Right cardiac atrium (tissue), 5 donors: ENCODE data around the gene GAREM1. TPM values are rescaled to one million over a fixed set of nuclear protein-coding genes. Genes with fewer than 3 reads are reported as not detected.
"Not testable (repeated sequence)": the region's sequence is repeated elsewhere in the genome, so short reads cannot be mapped to it uniquely, and the experiment has no call there.

ENCODE experiments used
- ATAC-seq, 2 donors: fragments of 200-7000 bp; cut with Tn5 transposase; one replicate each; pipeline versions ENCODE4 v1.8.0 to v1.9.1; 2020; ENCODE audit warnings: moderate library complexity in 2 of 2, mild to moderate bottlenecking in 1 of 2
- DNase-seq, 3 donors: peaks; one replicate each; pipeline ENCODE4 v3.0.0-alpha.2; 2020
- H3K27ac ChIP-seq: one replicate; pipeline ENCODE4 v1.5.1; 2013; ENCODE audit warnings: mild to moderate bottlenecking, low read length, control low read depth, moderate library complexity
- H3K27me3 ChIP-seq: one replicate; pipeline ENCODE4 v1.6.1; 2013; ENCODE audit not compliant: control insufficient read depth, insufficient read depth
- H3K4me1 ChIP-seq: one replicate; pipeline ENCODE4 v1.6.1; 2013; ENCODE audit warnings: low read length; ENCODE audit not compliant: control insufficient read depth, insufficient read depth
- H3K4me3 ChIP-seq: one replicate; pipeline ENCODE4 v1.5.1; 2013; ENCODE audit warnings: low read length, control low read depth
- H3K9me3 ChIP-seq: one replicate; pipeline ENCODE4 v1.6.1; 2013; ENCODE audit warnings: low read length; ENCODE audit not compliant: control insufficient read depth
- WGBS: extraction: QIAGEN DNeasy Blood & Tissue Kit; methylation state at CpG from one replicate; pipeline ENCODE4 v1.1.7; 2013; 5-methylcytosine and 5-hydroxymethylcytosine counted together
- intact Hi-C, 4 donors: fragments of 100-400 bp; cut with DNase I; formaldehyde crosslinking; loops; one replicate each; pipeline versions ENCODE4 v1.11.0 to v1.14.0; 2022 to 2023
- polyA plus RNA-seq: library from polyadenylated mRNA; stranded (reverse); fragments of 200-250 nt; gene quantifications from one replicate; pipeline ENCODE4 v1.2.3, GENCODE V29; 2013
- total RNA-seq, 4 donors: library from RNA; stranded (reverse); fragmentation: NEBNext Ultra II Directional; extraction: Animal tissue kit (Norgen Biotek cat#: 25700); gene quantifications; one replicate each; pipeline ENCODE4 v1.2.1, GENCODE V29; 2021
- donor health status: healthy with polysubstance abuse.
- donor health status: DM: no; HTN: yes; CAD: no.
- donor health status: DM: no; HTN: no; CAD: no.
- donor health status: DM: no; HTN: yes; CAD: no; lungs with severe emphysema.
- donor health status: DM: yes; HTN: yes; CAD: no.

Gene GAREM1
- total and polyA plus RNA-seq, 5 donors, result 2.9 to 14.8 (median 12.7) TPM

- Histone ChIP-seq H3K9me3 (no peaks in the 10 kb centered on the region), H3K27ac (no peak overlapping the region), H3K4me1 (no peaks in the 10 kb centered on the region), H3K4me3 (no peak overlapping the region), H3K27me3 (no peaks in the 10 kb centered on the region)
- intact Hi-C loops, result no loop called here
- 58% methylated on average over 3 of the region's 3 CpGs for WGBS
- DNase-seq (no peak), ATAC-seq (no peak)
Measured at GRCh38 chr18:32237049-32237448, 233.6 kb downstream of the GAREM1 start.

- H3K27me3 ChIP-seq, H3K4me1 ChIP-seq, intact Hi-C loops, H3K9me3 ChIP-seq, ATAC-seq, H3K27ac ChIP-seq, H3K4me3 ChIP-seq, DNase-seq: not testable (repeated sequence)
- 92% methylated on average over 15 of the region's 15 CpGs for WGBS
Measured at GRCh38 chr18:32233348-32233747, 237.3 kb downstream of the GAREM1 start.

- H3K9me3 ChIP-seq, result no peaks in the 10 kb centered on the region
- ATAC-seq, result no peak
- no peaks in the 10 kb centered on the region for H3K27me3 ChIP-seq
- intact Hi-C loops, result no loop called here
- no peak overlapping the region for H3K4me3 ChIP-seq
- no peak for DNase-seq
- WGBS, result 79% methylated on average over 3 of the region's 3 CpGs
- no peak overlapping the region for H3K27ac ChIP-seq
- no peaks in the 10 kb centered on the region for H3K4me1 ChIP-seq
Measured at GRCh38 chr18:32219431-32220018, 251.2 kb downstream of the GAREM1 start.

DNA sequence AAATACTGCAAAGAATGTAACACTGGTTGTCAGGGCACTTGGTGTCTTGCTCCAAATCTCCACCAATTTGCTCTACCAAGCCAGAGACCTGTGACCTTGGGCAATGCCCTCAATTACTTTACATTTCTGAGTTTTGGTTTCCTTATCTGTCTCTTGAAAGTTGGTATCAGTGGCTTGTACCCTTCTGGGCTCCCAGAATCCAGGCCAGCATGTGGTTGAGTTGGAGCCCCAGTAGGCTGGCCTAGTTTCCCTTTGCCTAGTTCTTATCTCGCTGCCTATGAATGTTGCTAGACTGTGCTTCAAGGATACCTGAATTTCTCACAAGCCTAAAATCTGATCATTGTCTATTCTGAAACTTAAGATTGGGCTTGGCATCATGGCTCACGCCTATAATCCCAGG lies 254.3 kb downstream of the GAREM1 start:
- DNase-seq (no peak), ATAC-seq (no peak)
- 94% methylated on average over 2 of the region's 2 CpGs for WGBS
- intact Hi-C loops, result no loop called here
- Histone ChIP-seq H3K4me3 (no peak overlapping the region), H3K4me1 (no peaks in the 10 kb centered on the region), H3K9me3 (no peaks in the 10 kb centered on the region), H3K27ac (no peak overlapping the region), H3K27me3 (no peaks in the 10 kb centered on the region)

DNA sequence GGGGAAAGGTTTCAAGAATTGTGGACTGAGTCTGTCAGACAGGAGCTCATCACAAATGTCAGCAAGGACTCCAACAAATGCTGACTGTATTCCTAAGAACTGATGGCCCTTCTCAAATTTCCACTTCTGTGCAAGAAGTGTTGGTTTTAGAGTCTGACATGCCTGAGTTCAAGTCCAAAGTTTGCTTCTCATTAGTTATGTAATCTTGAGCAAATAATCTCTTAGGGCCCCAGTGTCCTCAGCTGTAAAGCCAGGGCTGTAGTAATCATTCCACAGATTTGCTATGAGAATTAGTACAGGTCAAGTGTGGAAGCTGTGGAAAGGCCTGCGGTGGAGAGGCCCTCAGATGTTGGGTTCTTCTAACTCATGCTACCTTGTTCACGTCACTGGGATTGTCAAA lies 257.0 kb downstream of the GAREM1 start:
- 85% methylated on average over 2 of the region's 2 CpGs for WGBS
- Histone ChIP-seq H3K4me3 (no peak overlapping the region), H3K27ac (no peak overlapping the region), H3K9me3 (no peaks in the 10 kb centered on the region), H3K4me1 (no peaks in the 10 kb centered on the region), H3K27me3 (no peaks in the 10 kb centered on the region)
- intact Hi-C loops, result no loop called here
- no peak for ATAC-seq
- no peak for DNase-seq
